NCI-H2227 treated with DMSO at 0.1 percent for 48 hours (cell line): ENCODE results near the gene GGNBP2.

Experiments used
- DNase-seq: peaks from one replicate; lab custom pipeline; 2025; lab: John Stamatoyannopoulos, UW

The GGNBP2 gene

DNA sequence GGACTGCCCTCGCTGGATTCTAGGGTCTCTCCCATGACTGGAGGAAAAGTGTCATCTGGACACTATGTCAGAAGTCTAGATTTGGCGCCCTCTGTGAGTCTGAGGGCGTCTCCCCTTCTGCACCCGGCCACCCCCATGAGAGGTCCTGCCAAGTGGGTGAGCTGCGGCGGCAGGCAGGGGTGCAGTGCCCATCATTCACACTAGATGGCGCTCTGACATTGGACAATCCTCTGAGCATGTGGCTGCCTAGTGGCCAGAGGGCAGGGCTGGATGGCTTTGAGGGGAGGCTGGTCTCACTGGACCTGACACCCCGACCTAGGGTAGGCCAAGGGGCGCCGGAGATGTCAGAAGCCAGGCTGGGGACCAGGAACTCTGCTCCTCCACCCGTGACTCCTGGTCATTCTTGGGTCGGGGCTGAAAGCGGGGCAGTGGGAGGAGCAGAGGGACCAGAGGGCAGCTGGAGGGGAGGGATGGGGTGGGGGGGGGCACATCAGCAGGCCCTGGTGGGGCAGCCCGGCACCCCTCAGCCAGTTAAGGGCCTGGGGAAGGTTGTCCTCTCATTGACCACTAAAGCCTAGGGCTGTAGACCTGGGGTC, 84.6 kb downstream of the GGNBP2 start:
- peak; percentile 54 for DNase-seq

DNA sequence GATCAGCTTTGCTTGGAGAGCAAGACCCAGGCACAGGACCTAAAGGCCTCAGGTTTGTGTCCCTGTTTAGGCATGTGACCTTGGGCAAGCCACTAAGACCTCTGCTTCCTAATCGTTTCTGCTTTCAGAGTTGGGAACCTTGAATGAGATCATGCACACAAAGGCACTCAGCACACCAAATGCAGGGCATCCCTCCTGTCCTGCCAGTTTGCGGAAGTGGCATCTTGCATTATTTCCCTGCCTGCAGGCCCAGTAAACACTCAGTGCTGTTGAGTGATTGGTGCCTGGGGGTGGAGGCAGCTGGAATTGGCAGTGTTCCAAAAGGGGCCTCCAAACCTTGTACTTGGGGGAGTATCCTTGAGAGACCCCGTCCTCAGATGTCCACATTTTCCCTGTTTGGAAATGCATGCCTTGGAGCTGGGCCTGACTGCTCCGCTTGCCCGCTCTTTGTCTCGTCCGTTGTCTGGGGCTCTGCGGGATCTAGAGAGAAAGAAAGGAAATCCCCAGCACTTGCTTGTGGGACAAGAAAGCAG, 85.3 kb downstream of the GGNBP2 start:
- no peak for DNase-seq

DNA sequence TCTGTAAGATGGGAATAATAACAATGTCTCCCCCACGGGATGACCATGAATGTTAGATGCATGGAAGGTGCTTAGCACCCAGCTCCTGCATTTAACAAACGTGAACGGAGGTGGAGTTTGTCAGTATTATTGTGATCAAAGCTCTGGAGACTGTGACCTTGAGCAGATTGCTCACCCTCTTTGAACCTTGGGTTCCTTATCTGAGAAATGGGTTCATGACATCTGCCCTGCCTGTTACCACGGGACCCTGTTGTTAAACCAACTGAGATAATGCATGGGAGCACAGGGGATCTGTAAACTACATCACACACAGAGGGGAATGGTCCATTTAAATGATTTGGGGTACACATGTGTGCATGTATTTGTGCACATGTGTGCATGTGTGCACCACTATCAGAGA, 86.3 kb downstream of the GGNBP2 start:
- DNase-seq, result no peak

DNA sequence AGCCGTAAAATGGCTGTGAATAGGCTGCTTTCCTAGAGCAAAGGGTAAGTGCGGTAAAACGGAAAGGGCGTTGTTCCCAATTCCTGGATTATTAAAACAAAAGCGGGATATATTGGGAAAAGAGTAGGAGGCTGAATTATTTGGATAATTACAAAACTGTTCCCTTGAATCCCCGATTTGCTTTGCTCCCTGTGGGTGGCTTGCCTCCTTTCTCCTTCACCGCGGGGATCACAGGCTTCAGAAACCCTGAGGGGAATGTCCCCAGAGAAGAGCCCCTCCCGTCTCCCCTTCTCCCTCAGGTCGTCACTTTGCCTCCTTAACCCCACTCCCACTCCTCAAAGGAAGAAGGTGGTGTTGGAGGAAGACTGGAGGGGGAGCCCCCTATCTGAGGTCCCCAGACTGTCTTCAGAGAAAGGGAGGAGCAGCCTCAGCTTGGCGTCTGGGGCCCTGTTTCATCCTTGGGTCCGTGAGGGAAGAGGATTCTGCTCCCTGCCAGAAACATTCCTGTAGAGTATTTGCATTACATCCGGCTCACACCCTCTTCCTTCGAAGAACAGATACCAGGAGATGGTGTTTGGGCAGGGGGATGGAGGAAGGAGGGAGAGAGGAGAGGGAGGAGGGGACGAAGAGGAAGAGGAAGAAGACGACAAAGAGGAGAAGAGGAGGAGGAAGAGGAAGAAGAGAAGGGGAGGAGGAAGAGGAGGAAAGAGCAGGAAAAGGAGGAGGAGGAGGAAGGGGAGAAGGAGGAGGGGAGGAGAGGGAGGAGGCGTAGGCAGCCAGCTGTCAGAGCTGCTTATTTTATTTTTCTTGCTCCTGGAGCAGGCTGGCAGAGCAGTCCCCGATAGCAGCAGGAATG, 88.4 kb downstream of the GGNBP2 start:
- no peak for DNase-seq
